ENCODE measurements around the gene OR4X2.

GRCh38 chr11:48242501-48242900 lies 2.4 kb upstream of the OR4X2 start:
- TF ChIP-seq TAF1 (IDR thresholded peaks at IDR 0.05; ENCODE audit: borderline replicate concordance, low read depth, low read length) = no peak
- no peak for TF ChIP-seq POLR2AphosphoS5 (IDR thresholded peaks at IDR 0.05; ENCODE audit: low read depth, low read length)
- no peak for TF ChIP-seq CHD2 (IDR thresholded peaks at IDR 0.05; ENCODE audit: low read length, partially characterized antibody)
- no peak for TF ChIP-seq GABPA (IDR thresholded peaks at IDR 0.05; ENCODE audit: low read depth)
- TF ChIP-seq EZH2phosphoT487 (IDR thresholded peaks at IDR 0.05; ENCODE audit: borderline replicate concordance, low read depth) = no peak
- TF ChIP-seq, protein P1, sequence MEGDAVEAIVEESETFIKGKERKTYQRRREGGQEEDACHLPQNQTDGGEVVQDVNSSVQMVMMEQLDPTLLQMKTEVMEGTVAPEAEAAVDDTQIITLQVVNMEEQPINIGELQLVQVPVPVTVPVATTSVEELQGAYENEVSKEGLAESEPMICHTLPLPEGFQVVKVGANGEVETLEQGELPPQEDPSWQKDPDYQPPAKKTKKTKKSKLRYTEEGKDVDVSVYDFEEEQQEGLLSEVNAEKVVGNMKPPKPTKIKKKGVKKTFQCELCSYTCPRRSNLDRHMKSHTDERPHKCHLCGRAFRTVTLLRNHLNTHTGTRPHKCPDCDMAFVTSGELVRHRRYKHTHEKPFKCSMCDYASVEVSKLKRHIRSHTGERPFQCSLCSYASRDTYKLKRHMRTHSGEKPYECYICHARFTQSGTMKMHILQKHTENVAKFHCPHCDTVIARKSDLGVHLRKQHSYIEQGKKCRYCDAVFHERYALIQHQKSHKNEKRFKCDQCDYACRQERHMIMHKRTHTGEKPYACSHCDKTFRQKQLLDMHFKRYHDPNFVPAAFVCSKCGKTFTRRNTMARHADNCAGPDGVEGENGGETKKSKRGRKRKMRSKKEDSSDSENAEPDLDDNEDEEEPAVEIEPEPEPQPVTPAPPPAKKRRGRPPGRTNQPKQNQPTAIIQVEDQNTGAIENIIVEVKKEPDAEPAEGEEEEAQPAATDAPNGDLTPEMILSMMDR (IDR thresholded peaks at IDR 0.05) = no peak
- TF ChIP-seq FOXJ3 (CRISPR knock-in tag; IDR thresholded peaks at IDR 0.05) = no peak
- TF ChIP-seq ELF1 (IDR thresholded peaks at IDR 0.05) = no peak

All from SK-N-SH (cell line).